Endometrium (tissue), 2 donors: Measurements from ENCODE around the gene HEPN1.

Source experiments
- FAIRE-seq: peaks from 2 replicates; lab custom pipeline; 2012; peaks lifted over from hg19 to GRCh38; lab: Jason Lieb, UNC
- donor health status: control.
- donor health status: control.

The HEPN1 gene

DNA sequence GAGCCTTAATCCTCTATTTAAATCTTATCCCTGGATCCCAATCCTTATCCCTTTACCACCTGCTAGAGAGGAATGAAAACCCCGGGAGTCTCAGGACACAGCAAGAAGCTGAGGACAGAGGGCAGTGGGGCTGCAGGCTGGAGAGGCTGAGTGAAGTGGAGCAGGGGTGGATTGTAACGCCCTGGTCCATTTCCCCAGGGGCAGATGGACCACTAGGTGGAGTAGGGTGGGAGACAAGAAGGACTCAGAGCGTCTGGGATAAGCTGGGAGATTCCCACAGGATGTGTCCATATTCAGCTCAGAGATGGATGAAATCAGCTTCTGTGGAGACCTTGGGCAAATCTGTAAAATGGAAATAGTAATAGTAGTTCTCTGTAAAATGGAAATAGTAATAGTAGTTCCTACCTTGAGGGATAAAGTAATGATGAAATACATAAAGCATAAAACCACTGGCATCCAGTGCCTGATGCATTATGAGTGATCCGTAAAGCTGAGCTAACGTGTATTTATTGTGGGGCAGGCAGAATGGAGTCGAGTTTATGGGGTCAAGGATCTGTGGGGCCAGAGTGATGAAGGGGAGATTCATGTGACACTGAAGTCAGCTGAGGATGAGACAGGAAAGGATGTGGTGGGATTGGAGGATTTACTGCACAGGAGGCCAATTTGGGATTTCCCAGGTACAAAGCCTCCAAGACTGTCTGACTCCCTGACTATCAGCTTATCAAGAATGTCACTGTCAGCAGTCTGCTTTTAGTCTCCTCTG lies 19.5 kb upstream of the HEPN1 start:
- no peak for FAIRE-seq

- no peak for FAIRE-seq
Observed at GRCh38 chr11:124900464-124900863, 18.6 kb upstream of the HEPN1 start.

GRCh38 chr11:124902616-124903015 lies 16.4 kb upstream of the HEPN1 start:
- no peak for FAIRE-seq

DNA sequence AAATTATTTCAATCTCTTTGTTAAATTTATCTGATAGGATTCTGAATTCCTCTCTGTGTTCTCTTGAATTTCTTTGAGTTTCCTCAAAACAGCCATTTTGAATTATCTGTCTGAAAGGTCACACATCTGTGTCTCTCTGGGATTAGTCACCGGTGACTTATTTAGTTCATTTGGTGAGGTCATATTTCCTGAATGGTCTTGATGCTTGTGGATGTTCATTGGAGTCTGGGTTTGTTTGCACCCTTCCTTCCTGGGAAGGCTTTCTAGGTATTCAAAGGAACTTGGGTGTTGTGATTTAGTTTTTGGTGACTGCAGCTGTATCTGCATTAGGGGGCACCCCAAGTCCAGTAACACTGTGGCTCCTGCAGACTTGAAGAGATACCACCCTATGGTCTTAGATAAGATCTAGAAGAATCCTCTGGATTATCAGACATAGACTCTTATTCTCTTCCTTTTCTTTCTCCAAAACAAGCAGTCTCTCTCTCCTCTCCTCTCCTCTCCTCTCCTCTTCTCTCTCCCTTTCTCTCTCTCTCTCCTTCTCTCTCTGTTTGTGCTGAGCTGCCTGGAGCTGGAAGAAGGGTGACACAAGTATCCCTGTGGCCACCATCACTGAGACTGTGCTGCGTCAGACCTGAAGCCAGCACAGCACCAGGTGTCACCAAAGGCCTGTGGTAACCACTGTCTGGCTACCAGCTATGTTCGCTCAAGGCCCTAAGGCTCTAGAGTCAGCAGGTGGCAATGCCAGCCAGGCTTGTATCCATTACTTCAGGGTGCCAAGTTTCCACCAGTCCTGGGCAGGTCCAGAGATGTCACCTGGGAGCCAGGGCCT lies 3.3 kb upstream of the HEPN1 start:
- no peak for FAIRE-seq

GRCh38 chr11:124916370-124916710 lies 2.7 kb upstream of the HEPN1 start:
- no peak for FAIRE-seq

DNA sequence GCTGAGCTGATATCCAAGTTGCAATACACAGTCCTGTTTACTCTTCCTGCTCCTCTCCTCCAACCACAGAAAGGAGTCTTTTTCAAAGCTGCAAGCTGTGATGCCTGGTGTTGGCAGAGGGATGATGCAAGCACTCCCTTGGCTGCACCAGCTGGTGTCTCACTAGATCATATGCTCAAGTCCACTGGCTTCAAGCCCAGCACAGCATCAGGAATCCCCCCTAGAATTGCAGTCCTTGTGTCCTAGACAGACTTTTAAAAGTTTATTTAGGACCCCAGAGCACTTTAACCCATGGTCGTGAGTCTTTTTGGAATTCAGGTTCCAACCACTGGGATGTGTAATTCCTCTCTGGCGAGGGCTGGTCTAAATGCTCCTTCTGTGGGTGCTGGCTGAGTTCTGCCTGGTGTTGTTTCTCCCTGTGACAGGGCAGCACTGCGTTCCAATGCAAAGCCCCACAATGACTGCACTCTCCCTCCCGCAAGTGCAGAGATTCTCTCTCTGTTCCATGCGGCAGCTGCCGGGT lies 1.9 kb upstream of the HEPN1 start:
- no peak for FAIRE-seq

DNA sequence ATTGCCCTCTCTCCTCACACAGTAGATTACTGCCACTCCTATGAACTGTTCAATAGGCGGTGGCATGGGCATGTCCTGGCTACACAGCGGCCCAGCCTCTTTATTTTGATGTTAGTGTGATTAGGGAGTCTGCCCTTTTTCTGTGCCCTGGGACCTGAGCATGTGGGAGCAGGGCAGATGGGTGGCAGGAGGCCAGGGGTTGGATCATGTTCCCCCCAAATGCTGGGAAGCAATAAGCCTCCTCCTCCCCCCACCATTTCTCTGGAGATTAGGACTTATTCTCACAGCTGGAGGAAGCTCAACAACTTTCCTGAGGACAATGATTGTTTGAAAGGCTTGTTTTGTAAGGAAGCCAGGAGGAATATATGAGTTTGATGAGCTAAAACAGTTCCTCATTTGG lies 848 bp downstream of the HEPN1 start:
- no peak for FAIRE-seq

DNA sequence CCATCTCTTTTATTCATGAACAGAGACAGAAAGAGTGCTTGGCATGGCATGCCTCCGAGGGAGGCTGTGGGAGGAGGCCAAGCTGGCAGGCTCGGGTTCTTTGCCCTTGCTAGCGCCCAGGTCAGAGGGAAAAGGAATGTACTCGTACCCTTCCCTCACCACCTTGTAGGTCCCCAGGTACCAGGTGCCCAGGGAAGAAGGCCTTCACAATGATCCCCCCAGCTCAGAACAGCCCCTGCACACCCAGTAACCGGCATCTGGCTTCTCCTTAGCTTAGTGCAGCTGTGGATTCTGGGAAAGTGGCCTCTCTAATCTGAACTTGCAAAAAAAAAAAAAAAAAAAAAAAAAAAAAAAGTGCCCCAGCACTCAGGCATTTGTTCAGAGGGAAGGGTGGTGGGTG lies 1.3 kb downstream of the HEPN1 start:
- FAIRE-seq: no peak

DNA sequence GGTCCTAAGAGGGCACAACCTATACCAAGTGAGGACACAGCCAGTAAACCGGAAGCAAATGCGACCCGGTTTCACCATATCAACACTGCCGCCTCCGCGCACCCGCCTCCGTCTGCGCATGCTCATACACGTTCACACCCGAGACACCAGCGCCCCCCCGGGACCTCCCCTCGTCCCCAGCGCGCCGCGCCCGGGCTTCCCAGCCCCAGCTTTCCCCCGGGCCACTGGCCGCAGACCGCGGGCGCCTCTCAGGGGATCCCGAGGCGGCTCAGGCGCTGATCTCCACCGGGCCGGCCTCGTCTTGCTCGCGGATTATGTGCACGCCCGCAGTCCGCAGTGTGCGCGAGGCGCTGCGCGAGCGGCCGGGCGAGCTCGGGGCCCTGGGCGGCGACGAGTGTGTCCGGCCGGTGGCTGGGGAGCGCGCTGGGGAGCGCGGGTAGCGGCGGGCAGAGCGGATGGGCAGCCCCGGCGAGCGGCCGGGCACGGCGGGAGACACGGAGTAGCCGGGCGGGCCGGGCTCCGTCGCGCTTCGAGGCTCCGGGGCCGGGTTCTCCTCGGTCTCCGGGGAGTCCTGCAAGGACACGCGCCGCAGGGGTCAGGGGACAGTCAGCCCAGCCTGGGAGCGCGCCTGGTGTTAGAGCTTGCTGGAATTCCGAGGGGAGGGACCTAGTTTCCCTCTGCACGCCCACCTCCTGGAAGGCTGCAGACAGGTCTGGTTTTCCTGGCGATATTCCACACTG lies 2.0 kb downstream of the HEPN1 start:
- no peak for FAIRE-seq

GRCh38 chr11:124922831-124923230 lies 3.8 kb downstream of the HEPN1 start:
- FAIRE-seq: no peak

DNA sequence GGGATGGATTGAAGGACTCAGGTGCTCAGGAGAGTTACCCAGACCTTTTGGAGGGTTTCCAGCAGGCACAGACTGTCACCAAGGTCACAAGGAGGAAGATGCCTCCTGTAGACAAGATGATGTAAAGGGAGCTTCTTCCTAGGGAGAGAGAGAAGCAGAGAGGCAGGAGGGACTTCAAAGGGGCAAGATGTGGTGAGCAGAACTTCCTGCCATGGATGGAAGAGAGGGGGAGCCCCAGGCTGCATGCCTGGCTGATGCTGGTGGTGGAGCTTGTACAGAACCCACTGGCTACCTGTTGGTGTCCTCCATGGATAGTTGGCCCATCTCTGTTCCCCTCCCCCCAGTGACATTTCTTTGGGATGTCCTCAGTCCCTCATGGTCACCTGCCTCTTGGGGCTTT lies 4.2 kb downstream of the HEPN1 start:
- FAIRE-seq: no peak

DNA sequence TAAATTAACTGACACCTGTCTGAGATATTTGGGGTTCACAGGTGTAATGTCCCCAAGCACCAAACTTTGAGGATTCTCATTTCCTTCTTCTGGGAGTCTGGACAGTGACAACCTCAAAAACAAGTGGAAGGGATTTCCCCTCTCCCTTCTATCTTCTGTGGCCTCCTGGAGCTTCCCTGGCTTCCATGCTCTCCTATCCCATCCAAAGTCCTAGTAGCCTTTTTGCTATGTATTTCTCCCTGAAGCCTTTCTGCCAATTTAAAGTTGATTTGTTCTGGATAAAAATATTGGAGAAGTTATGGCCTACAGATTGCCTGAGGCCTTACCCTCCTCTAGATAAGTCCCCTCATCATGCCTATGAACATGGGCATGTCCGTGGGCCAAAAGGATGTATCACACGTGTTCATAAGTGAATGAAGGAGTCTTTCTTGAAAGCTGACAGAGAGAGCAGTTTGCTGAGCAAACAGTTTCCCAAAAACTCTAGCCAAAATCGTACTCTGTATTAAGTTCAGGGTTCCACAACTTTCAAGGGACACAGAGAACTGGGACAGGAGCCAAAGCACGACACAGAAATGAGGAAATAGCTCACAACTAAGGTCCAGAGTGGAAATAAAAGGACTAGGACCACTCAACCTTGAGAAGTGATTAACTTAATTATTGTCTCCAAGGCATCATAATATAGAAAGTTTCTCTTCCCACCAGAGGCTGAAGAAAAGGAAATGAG lies 10.1 kb downstream of the HEPN1 start:
- FAIRE-seq: no peak

- FAIRE-seq: no peak
Observed at GRCh38 chr11:124930799-124931198, 11.7 kb downstream of the HEPN1 start.

DNA sequence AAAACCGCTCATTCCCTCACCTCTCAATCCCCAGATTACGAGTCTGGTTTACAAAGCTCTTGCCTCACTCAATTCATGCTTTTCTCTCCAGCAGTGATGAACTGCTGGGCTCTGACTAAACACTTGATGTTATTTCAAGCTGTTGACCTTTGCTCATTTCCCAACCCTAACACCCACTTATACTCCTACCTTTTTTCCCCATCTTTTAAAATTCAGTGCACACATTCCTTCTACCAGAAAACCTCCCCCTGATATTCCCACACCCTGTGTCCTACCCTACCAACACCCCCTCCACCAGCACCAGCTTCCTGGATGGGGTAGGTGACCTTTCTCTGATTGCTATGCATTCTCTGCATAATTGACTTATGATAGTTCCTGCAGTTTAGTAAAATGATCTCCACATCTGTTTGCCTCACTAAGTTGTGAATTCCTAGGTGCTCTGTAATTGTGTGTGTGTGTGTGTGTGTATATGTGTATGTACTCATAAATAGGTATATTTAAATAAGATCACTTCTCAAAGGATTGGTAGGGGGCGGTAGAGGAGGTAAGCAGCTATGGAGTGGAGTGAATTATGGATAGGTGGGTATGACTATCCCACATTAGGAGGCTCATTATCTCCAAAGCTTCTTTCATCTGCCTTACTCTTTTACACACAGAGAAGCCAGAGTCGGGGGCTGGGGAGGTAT lies 16.0 kb downstream of the HEPN1 start:
- no peak for FAIRE-seq

DNA sequence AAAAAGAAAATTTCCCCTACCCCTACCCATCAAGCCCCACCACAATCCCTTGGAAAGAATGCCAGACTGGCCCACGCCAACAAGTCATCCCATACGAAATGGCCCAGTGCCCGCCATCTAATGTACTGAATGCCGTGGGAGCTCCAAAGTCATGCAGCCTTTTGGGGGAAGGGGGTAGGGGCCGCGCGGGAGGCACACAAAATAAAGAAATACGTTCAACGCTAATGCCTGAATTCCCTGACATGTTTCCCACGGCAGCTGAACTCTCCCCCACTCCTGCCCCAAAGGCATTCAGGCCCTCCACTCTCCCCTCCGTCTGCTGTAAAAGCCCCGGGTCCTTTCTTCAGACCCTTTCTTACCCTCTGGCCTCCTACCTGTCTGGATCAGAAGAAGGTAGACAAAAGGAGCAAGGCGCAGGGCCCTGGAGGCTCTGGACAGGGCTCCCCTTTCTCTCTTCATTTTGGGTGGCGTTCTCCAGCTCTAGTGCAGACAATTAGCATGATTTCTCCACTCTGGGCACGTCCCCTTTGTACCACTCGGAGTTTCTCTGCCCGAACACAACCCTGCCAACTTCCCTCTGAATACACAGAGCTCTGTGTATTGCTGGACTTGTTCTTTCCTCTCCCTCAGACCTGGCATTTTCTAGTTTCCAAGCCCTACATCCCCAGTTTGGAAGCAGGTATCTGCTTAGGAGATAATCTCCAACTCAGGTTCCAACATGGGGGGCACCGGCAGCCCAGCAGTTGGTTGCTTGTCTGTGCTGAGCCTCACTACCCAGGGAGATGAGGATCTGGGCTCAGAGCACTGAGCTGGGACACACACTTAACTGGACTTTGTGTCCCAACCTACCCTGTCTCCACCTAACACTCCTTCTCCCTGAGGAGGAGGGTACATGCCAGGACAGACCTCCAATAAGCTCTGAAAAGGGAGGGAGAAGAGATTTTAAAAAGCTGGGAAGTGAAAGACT lies 16.8 kb downstream of the HEPN1 start, which contains the start of gene HEPACAM:
HEPACAM (minus strand) TSS at position 500 of the 967 bp plus-strand sequence; CDS start at position 459, 41 bp downstream.
- no peak for FAIRE-seq

GRCh38 chr11:124937336-124937935 lies 18.4 kb downstream of the HEPN1 start:
- no peak for FAIRE-seq

GRCh38 chr11:124938206-124938765 lies 19.2 kb downstream of the HEPN1 start:
- no peak for FAIRE-seq

- FAIRE-seq: no peak
Observed at GRCh38 chr11:124938970-124939369, 19.9 kb downstream of the HEPN1 start.

DNA sequence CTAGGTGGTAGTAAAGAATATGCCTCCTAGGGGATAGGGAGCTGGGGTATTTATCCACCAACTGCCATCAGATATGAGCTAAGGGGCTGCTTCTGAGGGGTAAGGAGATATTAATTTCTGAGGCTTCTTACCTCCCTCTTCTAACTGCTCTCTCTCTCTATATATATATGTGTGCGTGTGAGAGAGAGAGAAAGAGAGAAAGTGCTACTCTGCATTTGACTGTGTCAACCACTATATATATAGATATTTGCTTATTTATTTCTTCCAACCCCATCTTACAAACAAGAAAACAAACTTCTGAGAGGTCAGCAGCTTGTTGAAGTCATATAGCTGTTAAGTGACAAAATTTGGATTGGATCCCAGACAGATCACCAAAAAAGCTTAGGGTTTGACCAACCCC lies 22.7 kb downstream of the HEPN1 start:
- no peak for FAIRE-seq
